ENCODE data around the gene TJAP1.

- no peak for TF ChIP-seq GATA2 (IDR thresholded peaks at IDR 0.05; ENCODE audit: low read depth, low read length)
- TF ChIP-seq GATA3 (IDR thresholded peaks at IDR 0.05; ENCODE audit: low read depth, low read length) = no peak
Observed at GRCh38 chr6:43471399-43471798, 6.0 kb upstream of the TJAP1 start.
